ENCODE data around the gene TSKU.

- TF ChIP-seq EZH2 (IDR thresholded peaks at IDR 0.05; ENCODE audit: insufficient read depth, low read length): no peak
- TF ChIP-seq CTCF (IDR thresholded peaks at IDR 0.05; ENCODE audit: insufficient read depth, low read depth, low read length): no peak
Measured at GRCh38 chr11:76769645-76770586, 13.2 kb upstream of the TSKU start.
